GM12891 (cell line): ENCODE results near the gene MEF2B.
"Not testable (repeated sequence)": the region's sequence is repeated elsewhere in the genome, so short reads cannot be mapped to it uniquely, and the experiment has no call there.

Source experiments
- POLR2A ChIP-seq: IDR thresholded peaks from 2 replicates; pipeline ENCODE4 v1.6.1; 2011; ENCODE audit warnings: low read depth, low read length, control low read depth
- TAF1 ChIP-seq: IDR thresholded peaks from 2 replicates; pipeline ENCODE4 v1.6.1; 2011; ENCODE audit warnings: low read depth, low read length, control low read depth

GRCh38 chr19:19106938-19107337, 63.1 kb downstream of the MEF2B start:
- TF ChIP-seq TAF1, POLR2A: not testable (repeated sequence)
